Effector memory CD4-positive, alpha-beta T cell (primary cell): ENCODE data around the gene CACNA2D2.

Experiments used
- DNase-seq, 3 donors: peaks; one replicate each; pipeline ENCODE4 v3.0.0-alpha.2; 2020
- H3K27ac ChIP-seq: 2 replicates; pipeline ENCODE4 v1.7.0; 2013; ENCODE audit warnings: mild to moderate bottlenecking, low read length, moderate library complexity; ENCODE audit not compliant: insufficient read depth, poor library complexity, severe bottlenecking
- H3K27me3 ChIP-seq: replicated peaks from 2 replicates; pipeline ENCODE4 v1.7.0; 2013; ENCODE audit warnings: mild to moderate bottlenecking, low read length; ENCODE audit not compliant: insufficient read depth, control insufficient read depth, poor library complexity, severe bottlenecking
- H3K36me3 ChIP-seq: 2 replicates; pipeline ENCODE4 v1.7.0; 2013; ENCODE audit warnings: mild to moderate bottlenecking, low read length, moderate library complexity; ENCODE audit not compliant: control insufficient read depth, insufficient read depth
- H3K4me1 ChIP-seq: 2 replicates; pipeline ENCODE4 v1.7.0; 2013; ENCODE audit warnings: low read length, mild to moderate bottlenecking; ENCODE audit not compliant: control insufficient read depth, insufficient read depth, poor library complexity, severe bottlenecking
- H3K4me3 ChIP-seq: 2 replicates; pipeline ENCODE4 v1.7.0; 2013; ENCODE audit warnings: low read length, low read depth, mild to moderate bottlenecking; ENCODE audit not compliant: insufficient read depth, poor library complexity, severe bottlenecking
- H3K9me3 ChIP-seq: 2 replicates; pipeline ENCODE4 v1.7.0; 2013; ENCODE audit warnings: mild to moderate bottlenecking, low read length, moderate library complexity; ENCODE audit not compliant: control insufficient read depth

The CACNA2D2 gene

DNA sequence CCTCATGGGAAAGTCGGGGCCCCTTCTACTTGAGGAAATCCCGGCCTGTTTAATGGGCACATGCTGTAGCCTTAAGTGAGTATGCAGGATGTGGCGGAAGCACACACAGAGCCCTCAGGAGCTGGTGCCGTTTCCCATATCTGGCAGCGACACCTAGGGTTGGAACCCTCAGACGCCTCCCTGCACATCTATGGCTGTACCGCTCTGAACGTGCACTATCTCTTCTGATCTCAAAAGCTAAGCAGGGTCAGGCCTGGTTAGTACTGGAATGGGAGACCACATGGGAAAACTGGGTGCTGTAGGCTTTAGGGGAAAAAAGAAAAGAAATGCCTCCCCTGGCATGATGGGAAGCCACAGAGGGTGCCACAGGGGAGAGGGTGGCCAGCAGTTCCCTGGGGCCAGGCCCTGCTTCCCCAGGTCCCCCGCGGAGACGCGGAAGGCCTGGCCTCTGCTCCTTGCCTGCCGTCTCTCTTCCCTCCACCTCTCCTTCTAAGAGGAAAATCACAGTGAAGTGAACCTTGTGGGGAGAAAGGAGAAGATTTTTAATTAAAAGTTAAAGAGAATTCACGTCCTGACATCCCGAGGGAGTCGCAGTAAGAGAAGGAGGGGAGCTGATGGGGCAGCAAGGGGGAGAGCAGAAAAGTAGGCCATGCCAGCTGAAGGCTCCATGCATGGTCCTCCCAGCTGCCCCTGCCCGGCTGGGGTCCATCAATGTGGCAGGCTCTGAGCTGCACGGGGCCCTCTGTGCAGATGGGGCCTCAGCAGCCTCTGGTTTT is 83.7 kb downstream of the CACNA2D2 start:
- H3K9me3 ChIP-seq = no peaks in the 10 kb centered on the region
- no peaks in the 10 kb centered on the region for H3K36me3 ChIP-seq
- H3K4me1 ChIP-seq = no peaks in the 10 kb centered on the region
- no peaks in the 10 kb centered on the region for H3K27me3 ChIP-seq
- DNase-seq = no peak
- H3K4me3 ChIP-seq = no peak overlapping the region
- no peak overlapping the region for H3K27ac ChIP-seq

DNA sequence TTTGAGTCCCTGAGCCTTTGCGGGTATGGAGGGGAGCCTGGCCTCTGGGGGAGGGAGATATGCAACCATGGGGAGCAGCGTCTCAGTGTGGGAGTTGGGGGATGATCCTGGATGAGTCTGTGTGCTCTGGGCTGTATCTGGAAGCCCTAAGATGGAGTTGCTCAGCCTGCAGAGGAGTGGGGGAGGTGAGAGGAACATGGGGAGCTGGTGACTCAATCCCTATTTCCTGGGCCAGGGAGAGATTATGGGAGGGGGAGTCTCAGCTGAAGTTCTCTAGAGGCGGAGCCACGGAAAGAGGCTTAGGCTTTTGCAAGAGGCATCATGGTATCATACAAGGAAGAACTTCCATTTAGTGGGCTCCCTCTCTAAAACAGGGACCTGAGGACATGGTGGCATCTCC is 84.6 kb downstream of the CACNA2D2 start:
- no peak overlapping the region for H3K4me3 ChIP-seq
- no peaks in the 10 kb centered on the region for H3K27me3 ChIP-seq

GRCh38 chr3:50417637-50418033 is 85.8 kb downstream of the CACNA2D2 start:
- no peak for DNase-seq
- Histone ChIP-seq H3K27ac (no peak overlapping the region), H3K27me3 (no peaks in the 10 kb centered on the region), H3K4me3 (no peak overlapping the region), H3K4me1 (no peaks in the 10 kb centered on the region), H3K36me3 (no peaks in the 10 kb centered on the region), H3K9me3 (no peaks in the 10 kb centered on the region)

More for the DNA sequence above, 84.6 kb downstream of the CACNA2D2 start:
- H3K4me1 ChIP-seq = no peaks in the 10 kb centered on the region
- no peaks in the 10 kb centered on the region for H3K36me3 ChIP-seq
- no peak overlapping the region for H3K27ac ChIP-seq
- DNase-seq = no peak
- H3K9me3 ChIP-seq = no peaks in the 10 kb centered on the region

DNA sequence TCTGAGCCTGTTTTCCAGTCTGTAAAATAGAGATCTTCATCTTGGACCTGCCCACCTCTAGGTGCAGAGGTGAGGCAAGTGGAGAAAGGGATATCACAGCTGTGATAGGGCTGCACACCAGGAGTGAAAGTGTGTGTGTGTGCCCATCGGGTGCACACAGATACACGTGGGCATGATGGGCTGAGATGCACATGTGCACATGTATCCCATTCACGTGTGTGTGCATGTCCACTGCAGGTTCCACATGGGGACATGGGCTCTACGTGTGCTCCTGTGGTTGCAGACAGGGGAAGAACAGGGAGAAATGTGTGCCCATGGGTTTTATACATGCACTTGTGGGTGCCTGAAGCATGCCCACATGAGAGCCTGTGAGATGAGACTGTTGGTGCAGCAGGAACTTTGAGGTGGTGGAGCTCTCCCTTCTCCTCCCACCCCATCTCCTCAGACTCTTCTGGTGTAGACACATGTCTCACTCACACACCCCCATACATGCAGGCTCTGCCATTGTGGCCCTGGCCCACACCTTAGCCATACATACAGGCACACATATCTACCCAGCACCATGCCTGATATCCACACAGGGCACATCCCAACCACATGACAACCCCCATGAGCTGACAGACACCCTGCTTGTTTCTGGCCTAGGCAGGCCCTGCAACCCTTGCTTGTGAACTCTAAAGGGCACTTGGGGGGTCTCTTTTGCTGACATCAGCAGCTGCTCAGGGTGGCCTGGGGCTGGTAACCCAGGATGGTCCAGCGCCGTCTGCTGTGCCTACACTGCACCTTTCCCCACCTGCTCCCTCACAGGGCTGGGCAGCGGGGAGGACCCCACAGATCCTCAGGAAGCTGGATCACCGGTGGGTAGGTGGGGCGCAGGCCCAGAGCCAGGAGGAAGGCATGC is 86.4 kb downstream of the CACNA2D2 start:
- no peak for DNase-seq
- Histone ChIP-seq H3K9me3 (no peaks in the 10 kb centered on the region), H3K4me1 (no peaks in the 10 kb centered on the region), H3K27me3 (no peaks in the 10 kb centered on the region), H3K36me3 (no peaks in the 10 kb centered on the region), H3K27ac (no peak overlapping the region), H3K4me3 (no peak overlapping the region)

GRCh38 chr3:50415816-50416215 is 87.6 kb downstream of the CACNA2D2 start:
- H3K27ac ChIP-seq = no peak overlapping the region
- H3K9me3 ChIP-seq = no peaks in the 10 kb centered on the region
- H3K36me3 ChIP-seq = no peaks in the 10 kb centered on the region
- no peaks in the 10 kb centered on the region for H3K4me1 ChIP-seq
- H3K27me3 ChIP-seq = no peaks in the 10 kb centered on the region
- DNase-seq = no peak
- no peak overlapping the region for H3K4me3 ChIP-seq

- Histone ChIP-seq H3K27ac (no peak overlapping the region), H3K4me3 (no peak overlapping the region), H3K27me3 (no peaks in the 10 kb centered on the region), H3K36me3 (no peaks in the 10 kb centered on the region), H3K9me3 (no peaks in the 10 kb centered on the region), H3K4me1 (no peaks in the 10 kb centered on the region)
- DNase-seq = no peak
Measured at GRCh38 chr3:50415061-50415460, 88.4 kb downstream of the CACNA2D2 start.

- Histone ChIP-seq H3K9me3 (no peaks in the 10 kb centered on the region), H3K27me3 (no peaks in the 10 kb centered on the region), H3K4me3 (no peak overlapping the region), H3K27ac (no peak overlapping the region), H3K36me3 (no peaks in the 10 kb centered on the region), H3K4me1 (no peaks in the 10 kb centered on the region)
- no peak for DNase-seq
Measured at GRCh38 chr3:50414616-50415015, 88.8 kb downstream of the CACNA2D2 start.

GRCh38 chr3:50412231-50412754 is 91.1 kb downstream of the CACNA2D2 start:
- no peak overlapping the region for H3K4me3 ChIP-seq
- H3K9me3 ChIP-seq = no peaks in the 10 kb centered on the region
- no peaks in the 10 kb centered on the region for H3K36me3 ChIP-seq
- DNase-seq = no peak
- H3K27ac ChIP-seq = no peak overlapping the region
- H3K4me1 ChIP-seq = no peaks in the 10 kb centered on the region
- no peaks in the 10 kb centered on the region for H3K27me3 ChIP-seq

DNA sequence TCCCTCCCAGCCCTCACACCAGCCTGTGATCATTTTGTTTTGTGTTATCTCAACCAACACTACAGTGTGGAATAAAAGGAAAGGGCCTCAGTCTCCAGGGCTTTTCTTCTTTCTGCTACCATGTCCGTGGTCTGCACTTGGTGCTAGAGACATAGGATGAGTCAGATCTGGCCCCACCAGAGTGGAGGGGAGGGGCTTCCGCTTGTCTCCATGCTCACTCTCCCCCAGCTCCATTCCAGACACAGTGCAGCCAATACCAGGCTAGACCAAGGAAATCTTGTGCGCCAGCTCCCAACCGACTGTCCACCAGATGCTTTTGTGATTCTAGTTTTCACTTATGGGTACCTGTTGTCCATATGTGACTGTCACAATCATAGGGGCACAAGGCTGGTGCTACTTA is 92.2 kb downstream of the CACNA2D2 start:
- Histone ChIP-seq H3K4me3 (no peak overlapping the region), H3K36me3 (no peaks in the 10 kb centered on the region), H3K27me3 (no peaks in the 10 kb centered on the region), H3K9me3 (no peaks in the 10 kb centered on the region), H3K27ac (no peak overlapping the region), H3K4me1 (no peaks in the 10 kb centered on the region)
- no peak for DNase-seq

DNA sequence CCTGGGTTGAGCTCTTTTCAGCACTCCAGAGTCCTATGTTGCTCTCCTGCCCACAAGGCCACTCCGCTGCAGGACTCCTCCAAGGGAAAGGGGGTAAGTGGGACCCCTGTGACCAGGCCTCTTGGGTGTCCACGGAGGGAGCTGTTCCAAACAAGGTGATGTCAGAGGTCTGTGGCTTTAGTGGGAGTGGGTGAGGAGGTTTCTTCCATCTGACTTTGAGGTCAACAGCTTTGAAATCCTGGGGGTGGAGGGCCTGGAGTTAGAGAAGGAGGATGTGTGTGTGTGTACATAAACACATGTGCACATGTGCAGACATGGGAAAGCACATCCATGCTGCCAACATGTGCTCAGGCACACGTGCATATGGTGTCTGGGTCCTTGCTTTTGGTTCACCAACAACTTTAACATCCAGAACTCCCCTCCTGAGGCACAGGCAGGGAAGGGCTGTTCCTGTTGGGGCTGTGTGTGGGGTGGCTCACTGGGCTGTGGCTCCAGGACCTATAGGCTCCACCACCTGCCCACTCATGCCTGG is 92.8 kb downstream of the CACNA2D2 start:
- H3K4me3 ChIP-seq = no peak overlapping the region
- no peaks in the 10 kb centered on the region for H3K36me3 ChIP-seq
- H3K27me3 ChIP-seq = no peaks in the 10 kb centered on the region
- no peaks in the 10 kb centered on the region for H3K9me3 ChIP-seq
- no peaks in the 10 kb centered on the region for H3K4me1 ChIP-seq
- H3K27ac ChIP-seq = no peak overlapping the region
- no peak for DNase-seq
